Kidney epithelial cell (primary cell): Measurements from ENCODE around the gene KRT77. TPM values are rescaled to one million over a fixed set of nuclear protein-coding genes. Genes with fewer than 3 reads are reported as not detected.

Experiments used
- DNase-seq: peaks from one replicate; pipeline ENCODE4 v3.0.0-alpha.2; 2010; ENCODE audit warnings: low read depth
- H3K27me3 ChIP-seq: 2 replicates; pipeline ENCODE4 v1.6.0; 2011; ENCODE audit warnings: low read length; ENCODE audit not compliant: control insufficient read depth, insufficient read depth
- H3K36me3 ChIP-seq: 2 replicates; pipeline ENCODE4 v1.5.1; 2011; ENCODE audit warnings: low read length; ENCODE audit not compliant: control insufficient read depth, insufficient read depth
- H3K4me3 ChIP-seq: 2 replicates; pipeline ENCODE4 v1.5.1; 2011; ENCODE audit warnings: low read depth, mild to moderate bottlenecking, control low read depth, low read length
- total RNA-seq: library from RNA; depleted of rRNA; stranded (reverse); fragments of >200 nt; gene quantifications from 2 replicates; pipeline ENCODE4 v1.2.3, GENCODE V29; 2015
- TF ChIP-seq, protein P1 (sequence below): IDR thresholded peaks from 2 replicates; pipeline ENCODE4 v1.5.1; 2011; ENCODE audit warnings: mild to moderate bottlenecking, moderate library complexity, low read length, control low read depth, inconsistent platforms; ENCODE audit not compliant: insufficient read depth, poor library complexity, severe bottlenecking

The KRT77 gene
- total RNA-seq, 1 donor from 2014 or later = not detected

DNA sequence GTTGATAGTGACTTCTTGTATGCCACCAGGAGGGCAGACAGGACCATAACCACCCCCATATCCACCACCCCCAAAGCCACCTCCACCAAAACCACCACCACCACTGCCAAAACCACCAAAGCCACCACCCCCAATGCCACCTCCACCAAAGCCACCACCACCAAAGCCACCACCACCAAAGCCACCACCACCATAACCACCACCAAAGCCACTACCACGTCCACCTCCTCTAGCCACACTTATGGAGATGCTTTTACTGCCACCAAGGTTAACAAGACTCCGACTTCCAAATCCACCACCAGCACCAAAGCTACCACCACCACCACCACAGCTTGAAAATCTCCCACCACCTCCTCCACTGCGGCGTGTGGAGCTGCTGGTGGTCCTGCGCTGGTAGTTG lies 23.4 kb downstream of the KRT77 start:
- H3K36me3 ChIP-seq = no peaks in the 10 kb centered on the region
- DNase-seq = no peak
- TF ChIP-seq, protein P1, sequence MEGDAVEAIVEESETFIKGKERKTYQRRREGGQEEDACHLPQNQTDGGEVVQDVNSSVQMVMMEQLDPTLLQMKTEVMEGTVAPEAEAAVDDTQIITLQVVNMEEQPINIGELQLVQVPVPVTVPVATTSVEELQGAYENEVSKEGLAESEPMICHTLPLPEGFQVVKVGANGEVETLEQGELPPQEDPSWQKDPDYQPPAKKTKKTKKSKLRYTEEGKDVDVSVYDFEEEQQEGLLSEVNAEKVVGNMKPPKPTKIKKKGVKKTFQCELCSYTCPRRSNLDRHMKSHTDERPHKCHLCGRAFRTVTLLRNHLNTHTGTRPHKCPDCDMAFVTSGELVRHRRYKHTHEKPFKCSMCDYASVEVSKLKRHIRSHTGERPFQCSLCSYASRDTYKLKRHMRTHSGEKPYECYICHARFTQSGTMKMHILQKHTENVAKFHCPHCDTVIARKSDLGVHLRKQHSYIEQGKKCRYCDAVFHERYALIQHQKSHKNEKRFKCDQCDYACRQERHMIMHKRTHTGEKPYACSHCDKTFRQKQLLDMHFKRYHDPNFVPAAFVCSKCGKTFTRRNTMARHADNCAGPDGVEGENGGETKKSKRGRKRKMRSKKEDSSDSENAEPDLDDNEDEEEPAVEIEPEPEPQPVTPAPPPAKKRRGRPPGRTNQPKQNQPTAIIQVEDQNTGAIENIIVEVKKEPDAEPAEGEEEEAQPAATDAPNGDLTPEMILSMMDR = no peak
- no peak overlapping the region for H3K4me3 ChIP-seq
- H3K27me3 ChIP-seq = peaks cover 10% of the 10 kb centered on the region

DNA sequence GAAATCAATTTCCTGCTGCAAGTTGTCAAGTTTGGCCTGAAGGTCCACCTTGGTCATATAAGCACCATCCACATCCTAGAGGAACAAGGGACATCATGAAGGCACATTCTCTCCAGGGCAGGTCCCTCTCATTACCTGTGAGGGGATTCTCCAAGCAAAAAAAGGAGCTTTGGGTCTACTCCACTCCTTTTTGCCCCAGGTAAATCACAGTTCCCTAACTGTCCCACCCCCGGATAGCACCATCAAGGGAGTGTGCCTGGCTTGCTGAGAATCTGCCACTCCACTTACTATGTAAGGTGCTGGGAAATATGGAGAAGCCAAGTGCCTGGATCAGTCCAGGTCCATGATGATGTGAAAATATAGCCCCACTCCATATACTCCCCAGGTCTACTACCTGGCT lies 25.7 kb downstream of the KRT77 start:
- TF ChIP-seq, protein P1 = no peak
- Histone ChIP-seq H3K27me3 (peaks cover 10% of the 10 kb centered on the region), H3K4me3 (no peak overlapping the region), H3K36me3 (no peaks in the 10 kb centered on the region)
- no peak for DNase-seq

DNA sequence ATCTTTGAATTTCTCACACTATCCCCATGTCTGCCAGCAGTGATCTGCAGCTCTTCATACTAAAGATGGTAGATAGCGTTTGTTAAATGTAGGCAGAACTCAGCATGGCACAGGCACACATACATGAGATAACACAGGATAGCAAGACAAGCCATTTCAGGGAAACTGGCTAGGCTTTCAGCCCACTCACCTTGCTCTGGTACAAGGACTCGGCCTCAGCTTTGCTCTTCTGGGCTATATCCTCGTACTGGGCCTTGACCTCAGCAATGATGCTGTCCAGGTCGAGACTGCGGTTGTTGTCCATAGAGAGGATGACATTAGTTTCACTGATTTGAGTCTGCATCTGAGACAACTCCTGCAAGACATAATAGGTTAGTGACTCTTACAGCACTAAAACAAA lies 26.2 kb downstream of the KRT77 start:
- Histone ChIP-seq H3K36me3 (no peaks in the 10 kb centered on the region), H3K27me3 (peaks cover 10% of the 10 kb centered on the region), H3K4me3 (no peak overlapping the region)
- TF ChIP-seq, protein P1 = no peak
- no peak for DNase-seq

DNA sequence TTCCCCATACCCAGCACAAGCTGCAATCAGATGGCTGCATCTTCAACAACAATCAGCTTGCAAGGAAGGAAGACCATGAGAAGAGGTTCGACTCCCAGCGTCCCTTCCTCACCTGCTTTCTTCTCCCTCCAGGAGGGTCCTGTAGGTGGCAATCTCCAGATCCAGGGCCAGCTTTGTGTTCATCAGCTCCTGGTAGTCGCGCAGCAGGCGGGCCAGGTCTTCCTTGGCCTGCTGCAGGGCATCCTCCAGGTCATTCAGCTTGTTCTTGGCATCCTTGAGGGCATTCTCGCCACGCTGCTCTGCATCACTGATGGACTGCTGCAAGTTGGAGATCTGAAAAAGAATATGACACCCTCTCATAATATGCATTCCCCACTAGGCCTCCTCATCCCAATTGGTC lies 27.2 kb downstream of the KRT77 start:
- TF ChIP-seq, protein P1 = no peak
- no peak for DNase-seq
- Histone ChIP-seq H3K4me3 (no peak overlapping the region), H3K27me3 (peaks cover 3% of the 10 kb centered on the region), H3K36me3 (no peaks in the 10 kb centered on the region)

DNA sequence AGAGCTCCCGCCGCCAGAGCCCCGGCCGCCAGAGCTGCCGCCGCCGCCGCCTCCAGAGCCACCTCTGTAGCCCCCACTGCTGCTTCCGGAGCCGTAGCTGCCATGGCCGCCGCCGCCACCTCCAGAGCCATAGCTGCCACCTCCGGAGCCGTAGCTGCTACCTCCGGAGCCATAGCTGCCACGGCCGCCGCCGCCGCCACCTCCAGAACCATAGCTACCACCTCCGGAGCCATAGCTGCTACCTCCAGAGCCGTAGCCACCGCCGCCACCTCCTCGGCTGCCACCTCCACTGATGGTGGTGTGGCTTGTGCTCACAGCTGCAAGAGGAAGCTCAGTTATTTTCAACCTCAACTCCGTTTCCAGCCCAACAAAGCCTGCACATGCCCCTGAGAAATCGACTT lies 28.0 kb downstream of the KRT77 start:
- Histone ChIP-seq H3K27me3 (peaks cover 3% of the 10 kb centered on the region), H3K4me3 (no peak overlapping the region), H3K36me3 (no peaks in the 10 kb centered on the region)
- DNase-seq = no peak
- TF ChIP-seq, protein P1 = no peak

DNA sequence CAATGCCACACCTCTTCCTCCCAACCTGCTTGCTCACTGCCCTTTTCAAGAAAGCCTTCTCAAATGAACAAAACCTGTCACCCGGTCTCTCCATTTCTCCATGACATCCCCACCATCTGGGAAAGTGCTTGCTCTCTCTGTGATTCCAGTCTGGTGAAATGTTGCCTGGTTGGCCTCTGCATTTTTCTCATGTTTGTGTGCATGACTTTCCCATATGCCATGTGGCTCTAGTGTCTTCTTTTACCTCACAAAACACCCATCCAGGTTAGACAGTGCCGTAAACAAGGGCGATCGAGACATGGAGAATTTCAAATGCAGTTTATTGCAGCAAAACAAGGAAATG lies 28.9 kb downstream of the KRT77 start:
- no peaks in the 10 kb centered on the region for H3K36me3 ChIP-seq
- TF ChIP-seq, protein P1 = no peak

More for the DNA sequence above, 28.9 kb downstream of the KRT77 start:
- Histone ChIP-seq H3K4me3 (no peak overlapping the region), H3K27me3 (no peaks in the 10 kb centered on the region)
- DNase-seq = no peak
